G401.6 (cell line): ENCODE results near the gene MKRN2.
"Not testable (repeated sequence)": the region's sequence is repeated elsewhere in the genome, so short reads cannot be mapped to it uniquely, and the experiment has no call there.

Experiments used
- FAIRE-seq: peaks from 2 replicates; lab custom pipeline; 2012; peaks lifted over from hg19 to GRCh38; lab: Jason Lieb, UNC

Gene MKRN2, protein sequence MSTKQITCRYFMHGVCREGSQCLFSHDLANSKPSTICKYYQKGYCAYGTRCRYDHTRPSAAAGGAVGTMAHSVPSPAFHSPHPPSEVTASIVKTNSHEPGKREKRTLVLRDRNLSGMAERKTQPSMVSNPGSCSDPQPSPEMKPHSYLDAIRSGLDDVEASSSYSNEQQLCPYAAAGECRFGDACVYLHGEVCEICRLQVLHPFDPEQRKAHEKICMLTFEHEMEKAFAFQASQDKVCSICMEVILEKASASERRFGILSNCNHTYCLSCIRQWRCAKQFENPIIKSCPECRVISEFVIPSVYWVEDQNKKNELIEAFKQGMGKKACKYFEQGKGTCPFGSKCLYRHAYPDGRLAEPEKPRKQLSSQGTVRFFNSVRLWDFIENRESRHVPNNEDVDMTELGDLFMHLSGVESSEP

DNA sequence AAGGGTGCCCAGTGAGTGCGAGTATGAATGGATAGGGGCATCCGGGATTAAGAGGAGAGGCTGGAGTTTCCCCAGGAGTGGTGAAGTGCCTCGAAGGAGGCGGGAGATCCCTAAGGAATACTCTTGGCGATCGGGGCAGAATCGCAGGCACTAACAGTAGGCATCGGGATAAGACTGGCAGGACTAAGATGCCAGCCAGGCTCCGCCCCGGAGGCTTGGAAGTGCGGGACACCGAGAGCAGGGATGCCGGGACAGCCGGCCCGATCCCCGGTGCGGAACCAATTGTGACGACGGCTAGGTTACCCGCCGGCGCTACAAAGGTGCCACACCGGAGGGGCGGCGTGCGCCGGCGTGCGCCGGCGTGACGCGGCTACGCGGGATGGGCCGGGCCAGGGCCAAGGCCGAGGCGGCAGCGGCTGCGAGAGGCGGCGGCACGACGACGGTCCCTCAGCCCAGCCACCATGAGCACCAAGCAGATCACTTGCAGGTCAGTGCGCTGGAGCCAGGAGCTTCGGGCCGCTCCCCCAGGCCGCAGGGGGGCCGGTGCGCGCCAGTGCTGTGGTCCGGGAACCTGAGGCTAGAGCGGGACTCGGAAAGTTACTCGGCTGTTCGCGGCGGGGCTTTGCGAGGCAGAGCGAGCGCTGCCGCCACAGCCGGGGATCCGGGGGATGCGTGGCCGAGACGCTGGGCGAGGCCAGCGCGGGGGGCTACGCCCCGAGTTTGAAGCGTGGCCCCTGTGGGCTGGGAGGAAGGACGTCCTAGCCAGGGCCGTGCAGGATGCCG is at the start of gene MKRN2:
MKRN2 (plus strand) TSS at position 398 of the 783 bp plus-strand sequence; CDS start at position 462, 64 bp downstream.
- FAIRE-seq, result no peak

DNA sequence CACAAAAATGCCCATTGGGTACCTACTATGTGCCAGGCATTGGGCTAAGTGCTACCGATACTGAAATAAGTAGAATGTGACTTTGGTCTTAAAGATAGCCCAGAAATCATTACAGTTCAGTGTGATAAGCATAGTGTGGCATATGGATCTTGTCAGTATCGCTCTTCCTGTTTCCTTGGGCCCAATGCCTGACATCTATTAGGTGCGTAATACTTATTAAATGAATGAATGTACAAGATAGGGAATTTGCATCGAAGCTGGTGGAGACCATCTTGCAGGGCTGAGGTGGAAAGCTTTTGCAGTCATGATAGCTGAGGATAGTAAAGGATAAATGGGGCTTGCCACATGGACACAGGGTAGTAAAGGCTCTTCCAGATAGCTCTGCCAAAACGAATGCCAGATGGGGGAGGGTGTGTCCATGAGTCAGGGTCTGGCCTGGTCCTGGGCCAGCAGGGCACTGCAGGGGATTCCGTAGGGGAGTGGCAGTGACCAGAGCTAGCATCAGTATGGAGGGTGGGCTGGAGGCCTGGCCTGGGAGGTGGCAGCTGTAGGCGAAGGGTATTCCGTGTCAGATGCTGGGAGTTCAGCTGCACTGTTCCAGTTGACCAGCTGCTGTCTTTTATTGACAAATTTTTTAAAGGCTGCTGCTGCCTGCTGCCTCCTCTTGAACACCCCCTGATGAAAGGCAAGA is 49.2 kb upstream of the MKRN2 start:
- no peak for FAIRE-seq

DNA sequence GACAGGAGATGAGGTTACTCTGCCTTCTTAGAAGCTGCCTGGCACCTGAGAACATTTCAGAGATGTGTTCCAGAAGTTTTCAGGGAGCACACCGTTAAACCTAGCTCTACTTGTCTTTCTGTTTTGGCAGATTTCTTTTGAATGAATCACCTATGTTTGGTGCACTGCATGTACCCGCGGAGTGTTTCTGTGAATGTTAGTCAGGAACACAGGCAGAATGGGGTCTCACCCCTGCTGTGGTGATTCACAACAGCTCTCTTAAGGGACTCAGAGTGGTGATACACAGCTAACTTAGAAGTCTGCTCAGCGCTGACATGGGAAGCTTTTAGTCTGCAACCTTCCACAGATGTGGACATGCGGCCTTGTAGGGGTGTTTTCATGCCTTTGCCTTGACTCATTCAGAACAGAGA is 48.6 kb upstream of the MKRN2 start:
- FAIRE-seq, result no peak

DNA sequence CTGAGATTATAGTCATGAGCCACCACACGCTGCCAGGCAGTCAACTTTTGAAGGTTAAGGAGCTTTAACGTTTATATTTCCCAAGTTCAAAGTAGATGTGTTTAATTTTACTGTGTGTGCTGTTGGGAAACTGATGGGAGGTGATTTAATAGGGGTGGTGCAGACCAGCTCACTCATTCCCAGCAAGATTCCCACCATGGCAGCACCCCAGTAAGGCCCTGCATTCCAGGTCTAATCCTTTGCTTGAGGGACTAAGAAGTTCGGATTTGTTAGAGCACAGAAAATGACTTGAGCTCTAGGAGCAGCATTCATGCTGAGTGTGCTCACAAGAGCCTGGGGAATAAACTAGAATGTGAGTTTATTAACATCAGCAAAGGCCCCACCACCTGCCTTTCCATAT is 47.4 kb upstream of the MKRN2 start:
- no peak for FAIRE-seq

DNA sequence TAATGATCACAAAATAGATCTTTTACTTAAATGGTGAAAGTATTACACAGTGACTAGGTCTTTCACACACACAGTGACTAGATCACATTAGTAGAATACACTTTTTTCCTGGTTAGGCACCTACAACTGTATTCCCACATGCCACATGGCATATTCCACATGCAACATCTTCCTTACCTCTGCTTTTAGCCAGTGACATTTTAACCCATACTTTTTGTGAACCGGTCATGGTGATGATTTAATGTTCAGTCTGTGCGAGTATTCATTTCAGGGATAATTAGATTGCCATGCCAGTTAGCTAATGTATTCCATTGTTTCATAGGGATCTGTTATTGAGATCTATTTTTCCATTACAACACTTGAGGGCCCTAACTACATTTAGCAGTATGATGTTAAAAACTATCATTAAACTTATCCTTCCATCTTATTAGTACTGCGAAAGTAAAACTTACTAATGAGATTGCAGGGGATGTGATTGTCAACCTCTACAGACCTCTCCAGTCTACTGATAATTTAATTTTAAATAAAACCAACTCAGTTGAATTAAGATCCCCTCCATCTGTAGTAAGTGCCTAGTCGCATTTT is 44.3 kb upstream of the MKRN2 start:
- FAIRE-seq, result no peak

DNA sequence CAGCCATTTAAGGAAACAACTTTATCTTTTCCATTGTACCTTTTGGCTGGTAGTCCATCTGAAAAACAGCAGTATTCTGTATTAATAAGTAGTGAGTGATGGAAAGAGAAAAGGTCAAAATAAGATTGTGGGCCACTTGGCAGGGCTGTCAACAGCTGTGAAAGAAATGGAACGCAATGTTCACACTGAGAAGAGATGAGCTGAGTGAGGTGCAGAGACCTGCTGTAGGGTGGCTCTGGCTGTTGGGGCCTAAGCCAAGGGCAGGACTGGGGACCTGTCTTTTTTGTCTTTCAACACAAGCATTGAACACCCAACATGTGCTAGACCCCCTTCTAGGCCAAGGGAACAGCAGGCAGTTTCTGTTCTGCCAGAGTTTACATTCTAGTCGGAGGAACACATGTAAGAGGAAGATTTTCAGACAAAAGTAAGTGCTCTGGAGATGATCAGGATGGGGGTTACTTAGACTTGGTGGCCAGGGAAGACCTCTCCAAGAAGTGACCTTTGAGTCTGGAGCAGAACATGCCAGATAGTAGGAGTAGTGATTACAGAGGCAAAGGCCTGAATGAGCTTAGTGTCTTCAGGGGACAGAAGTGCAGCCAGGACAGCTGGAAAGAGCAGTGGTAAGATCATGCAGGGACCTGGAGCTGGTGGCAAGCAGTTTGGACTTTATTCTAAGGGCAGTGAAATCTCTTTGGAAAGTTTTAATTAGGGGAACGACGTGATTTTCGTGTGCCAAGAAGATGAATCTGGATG is 43.0 kb upstream of the MKRN2 start:
- FAIRE-seq, result no peak

DNA sequence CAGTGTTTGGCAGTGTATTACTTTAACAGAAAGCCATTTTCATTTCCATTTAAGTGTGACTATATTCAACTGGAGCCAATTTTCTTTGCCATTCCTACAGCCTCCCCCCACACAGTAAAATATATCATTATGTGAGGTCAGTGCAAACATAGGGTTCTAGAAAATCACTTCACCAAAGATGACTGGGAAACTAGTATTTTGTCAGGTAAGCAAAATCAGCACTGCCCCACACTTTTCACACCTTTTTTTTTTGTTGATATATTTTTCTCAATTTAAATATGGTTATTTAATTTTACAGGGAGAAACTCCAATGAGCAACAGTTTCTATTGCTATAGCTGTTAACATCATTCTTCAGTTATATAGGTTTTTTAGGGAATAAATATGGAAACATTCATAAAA is 41.3 kb upstream of the MKRN2 start:
- FAIRE-seq, result no peak

DNA sequence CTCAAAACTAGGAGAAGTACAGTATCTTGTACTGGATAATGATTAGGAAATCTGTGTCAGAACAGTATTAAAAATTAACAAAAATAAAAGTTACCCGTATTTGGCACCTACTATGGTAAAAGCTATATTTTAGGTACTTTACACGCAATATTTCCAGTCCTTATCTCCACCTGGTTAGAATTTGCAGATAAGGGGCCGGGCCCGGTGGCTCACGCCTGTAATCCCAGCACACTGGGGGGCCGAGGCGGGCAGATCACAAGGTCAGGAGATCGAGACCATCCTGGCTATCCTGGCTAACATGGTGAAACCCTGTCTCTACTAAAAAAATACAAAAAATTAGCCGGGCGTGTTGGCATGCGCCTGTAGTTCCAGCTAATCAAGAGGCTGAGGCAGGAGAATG is 40.0 kb upstream of the MKRN2 start:
- no peak for FAIRE-seq

DNA sequence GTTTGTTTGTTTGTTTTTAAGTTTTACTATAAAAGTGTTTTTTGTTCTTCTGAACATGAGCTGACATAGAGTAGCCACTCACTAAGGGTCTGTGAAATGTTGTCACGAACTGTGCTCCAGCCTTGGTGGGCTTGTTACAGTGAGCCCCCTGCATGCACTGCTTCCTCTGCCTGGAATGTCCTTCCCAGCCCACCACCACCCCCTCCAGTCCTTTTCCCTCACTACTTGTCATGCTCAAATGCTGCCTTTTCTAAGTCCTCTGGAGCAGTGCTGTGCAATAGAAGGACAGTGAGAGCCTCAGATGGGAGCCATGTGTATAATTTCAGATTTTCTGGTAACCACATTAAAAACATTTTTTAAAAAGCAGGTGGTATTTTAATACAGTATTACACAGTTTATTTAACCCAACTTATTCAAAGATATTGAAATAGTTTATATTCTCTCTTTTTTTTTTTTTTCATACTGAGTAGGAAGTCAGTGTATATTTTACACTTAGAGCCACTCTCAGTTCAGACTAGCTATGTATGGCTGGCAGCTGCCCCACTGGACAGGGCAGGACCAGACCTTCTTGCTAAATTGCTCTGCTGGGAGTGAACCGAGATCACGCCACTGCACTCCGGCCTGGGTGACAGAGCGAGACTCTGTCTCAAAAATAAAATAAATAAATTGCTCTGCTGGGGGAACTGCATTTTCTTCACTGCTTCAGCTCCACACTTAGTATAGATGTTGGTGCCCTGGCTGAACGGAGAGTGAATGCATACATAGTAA is 38.4 kb upstream of the MKRN2 start:
- no peak for FAIRE-seq

DNA sequence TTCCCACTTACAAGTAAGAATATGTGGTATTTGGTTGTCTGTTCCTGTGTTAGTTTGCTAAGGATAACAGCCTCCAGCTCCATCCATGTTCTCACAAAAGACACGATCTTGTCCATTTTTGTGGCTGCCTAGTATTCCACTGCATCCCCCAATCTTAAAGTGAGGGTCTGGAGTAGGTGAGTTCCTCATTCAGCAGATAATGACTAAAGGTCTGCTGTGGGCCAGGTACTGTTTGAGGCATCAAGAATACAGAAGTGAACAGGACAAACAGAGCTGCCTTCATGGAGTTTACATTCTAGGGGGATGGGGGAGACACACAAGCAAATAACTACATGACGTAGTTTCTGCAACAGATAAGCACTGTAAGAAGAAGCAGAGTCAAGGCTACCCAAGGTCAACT is 35.9 kb upstream of the MKRN2 start:
- FAIRE-seq, result no peak

DNA sequence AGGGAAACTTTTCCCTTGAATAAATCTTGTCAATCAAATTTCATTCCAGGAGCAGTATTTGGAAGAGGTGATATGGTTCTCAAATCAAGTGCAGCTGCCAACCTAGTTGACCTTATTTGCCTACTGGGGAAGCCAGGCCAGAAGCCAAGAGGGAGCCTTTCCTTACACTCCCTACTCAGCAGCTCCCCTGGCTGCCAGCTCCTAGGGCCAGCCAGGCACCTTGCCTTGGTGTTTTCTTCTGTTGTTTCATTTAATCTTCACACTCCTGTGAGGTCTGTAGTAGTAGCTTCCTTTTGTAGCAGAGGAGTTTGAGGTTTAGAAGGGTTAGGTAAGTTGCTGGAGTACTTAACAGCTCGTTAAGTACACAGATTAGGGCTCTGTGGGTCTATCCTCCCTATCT is 34.2 kb upstream of the MKRN2 start:
- FAIRE-seq, result no peak

DNA sequence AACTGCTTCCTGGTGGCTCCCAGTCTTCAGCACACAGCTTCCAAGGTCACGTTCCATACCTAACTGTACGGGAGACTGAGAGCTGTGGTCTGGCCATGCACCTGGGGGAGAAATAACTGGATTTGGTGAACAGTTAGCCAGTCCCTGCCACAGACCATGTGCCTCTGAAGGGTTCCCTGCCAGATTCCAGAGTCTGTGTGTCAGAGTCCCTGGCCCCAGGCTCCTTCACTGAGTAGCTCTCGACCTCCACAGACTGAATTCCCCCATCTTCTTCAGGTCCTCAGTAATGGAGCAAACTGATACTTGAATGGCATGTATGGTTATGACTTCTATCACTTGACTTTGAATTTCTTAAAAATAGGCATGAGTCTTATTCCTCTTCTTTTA is 29.1 kb upstream of the MKRN2 start:
- FAIRE-seq, result no peak

DNA sequence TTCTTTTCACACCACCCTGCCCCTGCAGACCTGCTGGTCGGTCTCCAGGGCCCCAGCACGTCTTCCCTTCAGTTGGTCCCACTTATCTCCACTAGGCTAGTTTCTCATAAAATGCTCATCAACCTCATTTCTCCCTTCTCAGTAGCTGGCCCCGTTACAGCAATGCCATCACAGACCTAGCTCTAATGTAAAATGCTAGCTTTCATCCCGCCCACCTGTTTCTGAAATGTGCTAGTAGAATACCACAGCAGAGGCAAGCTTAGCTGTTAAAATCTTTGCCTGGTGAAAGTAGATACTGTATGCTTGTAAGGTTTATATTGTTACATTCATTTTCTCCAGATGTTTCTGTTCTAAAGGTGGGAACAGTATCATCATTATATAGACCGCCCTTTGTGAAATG is 24.7 kb upstream of the MKRN2 start:
- no peak for FAIRE-seq

DNA sequence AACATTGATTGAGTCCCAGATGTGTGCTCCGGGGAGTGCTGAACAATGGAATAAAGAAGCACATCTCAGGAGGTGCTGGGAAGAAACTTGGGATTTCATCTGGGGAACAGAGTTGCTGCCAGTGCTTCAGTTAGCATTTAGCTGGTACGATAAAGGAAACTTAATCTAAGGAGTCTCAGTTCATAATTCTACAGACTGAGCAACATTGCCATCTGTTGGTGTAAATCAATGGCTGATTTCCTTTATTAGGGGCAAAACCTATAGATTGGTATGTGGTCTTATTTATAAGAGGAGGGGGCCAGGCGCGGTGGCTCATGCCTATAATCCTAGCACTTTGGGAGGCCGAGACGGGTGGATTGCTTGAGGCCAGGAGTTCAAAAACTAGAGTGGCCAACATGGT is 20.5 kb upstream of the MKRN2 start:
- FAIRE-seq, result no peak

DNA sequence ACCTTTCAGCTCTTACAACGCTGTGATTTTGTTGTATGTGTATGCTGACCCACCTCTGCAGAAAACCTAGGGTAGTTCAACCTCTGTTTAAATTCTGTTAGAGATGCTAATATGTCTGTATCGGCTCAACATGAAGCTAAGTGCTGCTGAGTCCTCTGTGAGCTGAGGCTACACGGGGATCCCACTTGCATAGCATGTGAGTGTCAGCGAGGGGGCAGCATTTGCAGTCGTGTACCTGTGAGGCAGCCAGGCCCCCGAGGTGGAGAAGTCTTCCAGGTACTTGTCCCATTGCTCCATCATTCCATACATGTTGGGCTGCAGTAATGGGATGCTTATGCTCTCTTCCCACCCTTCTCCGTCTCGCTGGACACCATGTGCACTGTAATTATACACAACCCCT is 15.3 kb upstream of the MKRN2 start:
- no peak for FAIRE-seq

DNA sequence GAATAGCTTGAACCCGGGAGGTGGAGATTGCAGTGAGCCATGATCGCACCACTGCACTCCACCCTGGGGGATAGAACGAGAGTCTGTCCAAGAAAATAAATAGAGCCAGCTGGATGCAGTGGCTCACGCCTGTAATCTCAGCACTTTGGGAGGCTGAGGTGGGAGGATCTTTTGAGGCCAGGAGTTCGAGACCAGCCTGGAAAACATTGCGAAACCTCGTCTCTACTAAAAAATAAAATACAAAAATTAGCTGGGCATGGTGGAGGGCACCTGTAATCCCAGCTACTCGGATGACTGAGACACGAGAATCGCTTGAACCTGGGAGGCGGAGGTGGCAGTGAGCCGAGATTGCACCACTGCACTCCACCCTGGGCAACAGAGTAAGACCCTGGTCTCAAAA is 13.4 kb upstream of the MKRN2 start:
- not testable (repeated sequence) for FAIRE-seq

DNA sequence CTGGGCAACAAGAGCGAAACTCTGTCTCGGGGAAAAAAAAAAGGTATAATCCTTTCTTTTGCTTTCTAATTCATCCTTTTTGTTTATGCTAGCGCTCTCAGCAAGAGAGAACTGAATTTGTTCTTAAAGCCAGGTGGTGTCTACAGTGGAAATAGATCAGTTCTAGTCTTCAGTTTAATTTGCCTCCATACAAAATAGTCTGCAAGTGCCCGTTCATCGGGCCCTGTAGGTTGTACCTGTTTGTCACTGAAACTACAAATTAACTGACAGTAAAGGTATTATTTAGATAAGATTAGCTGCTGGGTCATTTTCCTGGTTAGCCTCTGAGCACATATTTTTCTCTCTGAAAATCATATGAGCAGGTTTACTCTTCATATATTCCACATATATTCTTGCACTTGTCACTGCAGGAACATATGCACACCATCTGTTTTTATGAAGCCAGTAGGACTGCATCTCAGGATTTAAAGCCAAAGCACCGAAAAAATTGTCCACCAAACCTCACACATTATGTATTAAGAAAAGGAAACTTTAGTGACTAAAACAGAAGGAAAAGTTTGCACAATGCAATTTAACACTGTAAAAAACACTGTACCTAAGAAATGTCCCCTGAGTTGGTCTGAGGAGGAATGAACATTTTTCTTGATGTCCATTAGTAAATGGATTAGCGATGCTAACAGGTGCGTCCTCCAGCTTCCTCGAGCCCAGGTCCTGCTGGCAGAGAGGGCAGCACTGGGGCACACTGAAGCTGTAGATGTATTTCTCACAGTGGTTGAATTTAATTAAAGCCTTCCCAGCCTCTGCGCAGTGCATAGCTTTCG is 12.0 kb upstream of the MKRN2 start:
- FAIRE-seq, result no peak

DNA sequence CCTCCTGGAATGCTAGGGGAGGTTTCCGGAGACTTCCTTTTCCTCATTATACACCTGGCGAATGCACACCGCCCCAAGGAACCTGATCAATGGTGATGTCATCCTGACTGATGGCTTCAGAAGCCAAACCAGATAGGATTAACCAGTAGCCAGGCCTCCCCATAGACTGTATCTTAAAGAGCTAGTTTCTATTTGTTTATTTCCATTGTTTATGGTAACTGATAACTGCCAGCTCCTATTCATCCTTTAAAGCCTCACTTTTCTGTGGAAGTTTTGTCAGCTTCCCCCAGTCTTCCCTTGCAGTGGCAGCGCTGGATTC is 11.5 kb upstream of the MKRN2 start, which contains the start of gene MKRN2OS:
MKRN2OS (minus strand) TSS at position 27 of the 319 bp plus-strand sequence. CDS start 35 bp downstream, outside the sequence.
- FAIRE-seq, result no peak

DNA sequence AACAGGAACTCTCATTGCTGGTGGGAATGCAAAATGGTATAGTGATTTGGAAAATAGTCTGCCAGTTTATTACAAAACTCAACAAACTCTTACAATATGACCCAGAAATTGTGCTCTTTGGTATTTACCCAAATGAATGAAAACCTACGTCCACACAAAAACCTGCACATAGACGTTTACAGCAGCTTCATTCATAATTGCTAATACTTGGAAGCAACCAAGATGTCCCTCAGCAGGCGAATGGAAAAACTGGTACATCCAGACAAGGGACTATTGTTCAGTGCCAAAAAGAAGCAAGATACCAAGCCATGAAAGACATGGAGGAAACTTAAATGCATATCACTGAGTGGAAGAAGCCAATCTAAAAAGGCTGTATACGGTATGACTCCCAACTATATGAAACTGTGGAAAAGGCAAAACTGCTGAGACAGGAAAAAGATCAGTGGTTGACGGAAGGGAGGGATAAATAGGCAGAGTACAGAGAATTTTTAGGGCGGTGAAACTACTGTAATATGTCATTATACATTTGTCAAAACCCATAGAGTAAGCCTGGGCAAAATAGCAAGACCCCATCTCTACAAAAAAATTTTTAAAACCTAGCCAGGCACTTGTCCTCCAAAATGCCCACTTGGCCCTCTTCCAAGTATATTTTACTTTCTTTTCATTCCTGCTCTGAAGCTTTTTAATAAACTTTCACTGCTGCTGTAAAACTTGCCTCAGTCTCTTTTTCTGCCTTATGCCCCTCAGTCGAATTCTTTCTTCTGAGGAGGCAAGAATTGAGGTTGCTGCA is 6.7 kb upstream of the MKRN2 start:
- FAIRE-seq, result no peak
